Activated CD8-positive, alpha-beta memory T cell treated with anti-CD3 and anti-CD28 coated beads, Interleukin-2, amount 10 ng/mL, durations not matched to agents 7 days and 5 days (primary cell): ENCODE results near the gene GDPD1. TPM values are rescaled to one million over a fixed set of nuclear protein-coding genes. Genes with fewer than 3 reads are reported as not detected.
"Not testable (repeated sequence)": the region's sequence is repeated elsewhere in the genome, so short reads cannot be mapped to it uniquely, and the experiment has no call there.

Experiments used
- ATAC-seq: fragments of 150-1000 bp; cut with Tn5 transposase; one replicate; pipeline ENCODE4 v1.10.0; 2021; ENCODE audit warnings: moderate library complexity
- CTCF ChIA-PET: fragments of 350-600 bp; sonication (Branson Sonifier 250); formaldehyde crosslinking; loops from one replicate; lab custom pipeline; 2021; ENCODE audit warnings: antibody characterized with exemption; lab: Charles Lee
- DNase-seq: peaks from one replicate; pipeline ENCODE4 v3.0.0-alpha.2; 2020
- H3K27ac Mint-ChIP-seq: one replicate; pipeline ENCODE4 v1.8.0; 2021; ENCODE audit warnings: mild to moderate bottlenecking, mixed read lengths
- H3K27me3 Mint-ChIP-seq: one replicate; pipeline ENCODE4 v1.8.0; 2021; ENCODE audit warnings: mixed read lengths
- H3K36me3 Mint-ChIP-seq: one replicate; pipeline ENCODE4 v1.8.0; 2021; ENCODE audit warnings: mild to moderate bottlenecking, mixed read lengths
- H3K4me1 Mint-ChIP-seq: one replicate; pipeline ENCODE4 v1.8.0; 2021; ENCODE audit warnings: mixed read lengths
- H3K4me3 Mint-ChIP-seq: one replicate; pipeline ENCODE4 v1.8.0; 2021; ENCODE audit warnings: mild to moderate bottlenecking, moderate library complexity, mixed read lengths
- H3K9me3 Mint-ChIP-seq: one replicate; pipeline ENCODE4 v1.8.0; 2022; ENCODE audit warnings: low read depth, mixed read lengths
- total RNA-seq, 2 experiments: library from RNA; stranded (reverse); gene quantifications; one replicate each; pipeline ENCODE4 v1.2.3, GENCODE V29; 2021

GDPD1 gene
- total RNA-seq, 2 experiments from 2014 or later = 2.5 to 2.9 TPM

GRCh38 chr17:59267776-59268175 lies 47.5 kb downstream of the GDPD1 start:
- no peaks in the 10 kb centered on the region for H3K27me3 Mint-ChIP-seq
- H3K4me3 Mint-ChIP-seq = no peak overlapping the region
- no peak overlapping the region for H3K27ac Mint-ChIP-seq
- H3K9me3 Mint-ChIP-seq = no peaks in the 10 kb centered on the region
- CTCF ChIA-PET = no interaction called here
- H3K36me3 Mint-ChIP-seq = no peaks in the 10 kb centered on the region
- ATAC-seq = no peak
- H3K4me1 Mint-ChIP-seq = no peaks in the 10 kb centered on the region
- DNase-seq = no peak

- Mint-ChIP-seq H3K27me3 (no peaks in the 10 kb centered on the region), H3K9me3 (no peaks in the 10 kb centered on the region), H3K27ac (no peak overlapping the region), H3K4me1 (peaks cover 3% of the 10 kb centered on the region), H3K36me3 (no peaks in the 10 kb centered on the region), H3K4me3 (no peak overlapping the region)
- no peak for DNase-seq
- no peak for ATAC-seq
- CTCF ChIA-PET = no interaction called here
These were observed 55.3 kb downstream of the GDPD1 start for GRCh38 chr17:59275618-59276017.

GRCh38 chr17:59277031-59277430 lies 56.7 kb downstream of the GDPD1 start:
- Mint-ChIP-seq H3K4me1 (peaks cover 3% of the 10 kb centered on the region), H3K9me3 (no peaks in the 10 kb centered on the region), H3K27me3 (no peaks in the 10 kb centered on the region), H3K27ac (no peak overlapping the region), H3K36me3 (no peaks in the 10 kb centered on the region), H3K4me3 (no peak overlapping the region)
- DNase-seq (no peak), ATAC-seq (no peak)
- CTCF ChIA-PET = no interaction called here

- DNase-seq = no peak
- Mint-ChIP-seq H3K9me3 (no peaks in the 10 kb centered on the region), H3K4me3 (no peak overlapping the region), H3K4me1 (peaks cover 3% of the 10 kb centered on the region), H3K27me3 (no peaks in the 10 kb centered on the region), H3K27ac (no peak overlapping the region), H3K36me3 (no peaks in the 10 kb centered on the region)
- ATAC-seq = no peak
- CTCF ChIA-PET = interaction anchor here (1.4 kb wide), 1 partner anchor 33 kb away, joined by 3 read pairs; no protein-coding TSS in a partner anchor
These were observed 58.1 kb downstream of the GDPD1 start for GRCh38 chr17:59278406-59278805.

GRCh38 chr17:59284317-59284716 lies 64.0 kb downstream of the GDPD1 start:
- CTCF ChIA-PET = no interaction called here
- Mint-ChIP-seq H3K4me1 (peaks cover 5% of the 10 kb centered on the region), H3K27me3 (peaks cover 2% of the 10 kb centered on the region), H3K4me3 (no peak overlapping the region), H3K36me3 (no peaks in the 10 kb centered on the region), H3K27ac (no peak overlapping the region), H3K9me3 (no peaks in the 10 kb centered on the region)
- no peak for ATAC-seq
- no peak for DNase-seq

- CTCF ChIA-PET = no interaction called here
- Mint-ChIP-seq H3K4me1 (peaks cover 5% of the 10 kb centered on the region), H3K27me3 (peaks cover 4% of the 10 kb centered on the region), H3K9me3 (no peaks in the 10 kb centered on the region), H3K4me3 (no peak overlapping the region), H3K36me3 (no peaks in the 10 kb centered on the region), H3K27ac (no peak overlapping the region)
- ATAC-seq = no peak
- DNase-seq = no peak
These were observed 67.1 kb downstream of the GDPD1 start for GRCh38 chr17:59287452-59287851.

GRCh38 chr17:59287891-59288290 lies 67.6 kb downstream of the GDPD1 start:
- H3K27me3 Mint-ChIP-seq = peaks cover 4% of the 10 kb centered on the region
- H3K4me3 Mint-ChIP-seq = no peak overlapping the region
- H3K9me3 Mint-ChIP-seq = no peaks in the 10 kb centered on the region
- DNase-seq = no peak
- no peaks in the 10 kb centered on the region for H3K36me3 Mint-ChIP-seq
- CTCF ChIA-PET = no interaction called here
- H3K4me1 Mint-ChIP-seq = peaks cover 5% of the 10 kb centered on the region
- no peak overlapping the region for H3K27ac Mint-ChIP-seq
- ATAC-seq = no peak

GRCh38 chr17:59289981-59290301 lies 69.6 kb downstream of the GDPD1 start:
- H3K27me3 Mint-ChIP-seq = peaks cover 4% of the 10 kb centered on the region
- H3K9me3 Mint-ChIP-seq = no peaks in the 10 kb centered on the region
- DNase-seq = no peak
- CTCF ChIA-PET = no interaction called here
- H3K4me1 Mint-ChIP-seq = peaks cover 5% of the 10 kb centered on the region
- no peak overlapping the region for H3K4me3 Mint-ChIP-seq
- ATAC-seq = no peak
- H3K36me3 Mint-ChIP-seq = no peaks in the 10 kb centered on the region
- H3K27ac Mint-ChIP-seq = no peak overlapping the region

- H3K27me3 Mint-ChIP-seq, DNase-seq, H3K36me3 Mint-ChIP-seq, H3K4me3 Mint-ChIP-seq, H3K27ac Mint-ChIP-seq, ATAC-seq, H3K9me3 Mint-ChIP-seq, H3K4me1 Mint-ChIP-seq, CTCF ChIA-PET: not testable (repeated sequence)
These were observed 70.1 kb downstream of the GDPD1 start for GRCh38 chr17:59290302-59290998.

- CTCF ChIA-PET = interaction anchor here (0.5 to 0.7 kb wide), 2 partner anchors 8 to 26 kb away, joined by 3 read pairs; no protein-coding TSS in a partner anchor
These were observed 71.8 kb downstream of the GDPD1 start for GRCh38 chr17:59292174-59292523.

GRCh38 chr17:59296190-59296589 lies 75.9 kb downstream of the GDPD1 start:
- no peak for ATAC-seq
- CTCF ChIA-PET = interaction anchor here (1.1 kb wide), 1 partner anchor 15 kb away, joined by 4 read pairs; no protein-coding TSS in a partner anchor
- no peak overlapping the region for H3K4me3 Mint-ChIP-seq
- H3K36me3 Mint-ChIP-seq = no peaks in the 10 kb centered on the region
- H3K27ac Mint-ChIP-seq = no peak overlapping the region
- no peaks in the 10 kb centered on the region for H3K4me1 Mint-ChIP-seq
- H3K9me3 Mint-ChIP-seq = no peaks in the 10 kb centered on the region
- peaks cover 30% of the 10 kb centered on the region for H3K27me3 Mint-ChIP-seq
- no peak for DNase-seq

More at GRCh38 chr17:59292174-59292523, 71.8 kb downstream of the GDPD1 start:
- Mint-ChIP-seq H3K27me3 (peaks cover 18% of the 10 kb centered on the region), H3K27ac (no peak overlapping the region), H3K4me3 (no peak overlapping the region), H3K36me3 (no peaks in the 10 kb centered on the region), H3K9me3 (no peaks in the 10 kb centered on the region), H3K4me1 (peaks cover 5% of the 10 kb centered on the region)
- DNase-seq (no peak), ATAC-seq (no peak)

- Mint-ChIP-seq H3K27me3 (peaks cover 35% of the 10 kb centered on the region), H3K4me1 (no peaks in the 10 kb centered on the region), H3K36me3 (no peaks in the 10 kb centered on the region), H3K27ac (no peak overlapping the region), H3K4me3 (no peak overlapping the region), H3K9me3 (no peaks in the 10 kb centered on the region)
- no peak for ATAC-seq
- DNase-seq = no peak
- CTCF ChIA-PET = interaction anchor here (1.8 kb wide), 1 partner anchor 12 kb away, joined by 6 read pairs; no protein-coding TSS in a partner anchor
These were observed 78.2 kb downstream of the GDPD1 start for GRCh38 chr17:59298521-59298920.

- no peak overlapping the region for H3K27ac Mint-ChIP-seq
- DNase-seq (no peak), ATAC-seq (no peak)
- no peaks in the 10 kb centered on the region for H3K9me3 Mint-ChIP-seq
- no peaks in the 10 kb centered on the region for H3K36me3 Mint-ChIP-seq
- peaks cover 39% of the 10 kb centered on the region for H3K27me3 Mint-ChIP-seq
- CTCF ChIA-PET = interaction anchor here (0.6 to 1.8 kb wide), 2 partner anchors 8 to 11 kb away, joined by 3 to 6 read pairs; no protein-coding TSS in a partner anchor
- H3K4me3 Mint-ChIP-seq = no peak overlapping the region
- H3K4me1 Mint-ChIP-seq = no peaks in the 10 kb centered on the region
These were observed 79.2 kb downstream of the GDPD1 start for GRCh38 chr17:59299400-59300092.

- Mint-ChIP-seq H3K4me3 (no peak overlapping the region), H3K4me1 (no peaks in the 10 kb centered on the region), H3K27me3 (peaks cover 37% of the 10 kb centered on the region), H3K36me3 (no peaks in the 10 kb centered on the region), H3K27ac (no peak overlapping the region), H3K9me3 (no peaks in the 10 kb centered on the region)
- CTCF ChIA-PET = interaction anchor here (0.6 to 1.4 kb wide), 3 partner anchors 10 to 221 kb away, joined by 3 to 4 read pairs (median 3); partner anchors contain the start of gene SKA2
- DNase-seq = no peak
- ATAC-seq = no peak
These were observed 80.6 kb downstream of the GDPD1 start for GRCh38 chr17:59300941-59301340.
